Mucosa of stomach (tissue), 1 donor: Measurements from ENCODE around the gene NOX4.
"Not testable (repeated sequence)": the region's sequence is repeated elsewhere in the genome, so short reads cannot be mapped to it uniquely, and the experiment has no call there.

Source experiments
- H3K27me3 ChIP-seq: one replicate; pipeline ENCODE4 v1.7.0; 2013; ENCODE audit warnings: mild to moderate bottlenecking, low read length; ENCODE audit not compliant: control insufficient read depth, insufficient read depth
- H3K36me3 ChIP-seq: one replicate; pipeline ENCODE4 v1.7.0; 2013; ENCODE audit warnings: low read length; ENCODE audit not compliant: control insufficient read depth, insufficient read depth
- H3K4me1 ChIP-seq: one replicate; pipeline ENCODE4 v1.7.0; 2013; ENCODE audit warnings: mild to moderate bottlenecking, low read length; ENCODE audit not compliant: control insufficient read depth, insufficient read depth
- H3K4me3 ChIP-seq: one replicate; pipeline ENCODE4 v1.7.0; 2013; ENCODE audit warnings: low read length
- H3K9ac ChIP-seq: one replicate; pipeline ENCODE4 v1.7.0; 2013; ENCODE audit warnings: mild to moderate bottlenecking, low read length, moderate library complexity
- H3K9me3 ChIP-seq: one replicate; pipeline ENCODE4 v1.7.0; 2013; ENCODE audit warnings: mild to moderate bottlenecking, low read length, moderate library complexity; ENCODE audit not compliant: control insufficient read depth
- donor health status: Pancreatic carcinoma.

NOX4 gene

DNA sequence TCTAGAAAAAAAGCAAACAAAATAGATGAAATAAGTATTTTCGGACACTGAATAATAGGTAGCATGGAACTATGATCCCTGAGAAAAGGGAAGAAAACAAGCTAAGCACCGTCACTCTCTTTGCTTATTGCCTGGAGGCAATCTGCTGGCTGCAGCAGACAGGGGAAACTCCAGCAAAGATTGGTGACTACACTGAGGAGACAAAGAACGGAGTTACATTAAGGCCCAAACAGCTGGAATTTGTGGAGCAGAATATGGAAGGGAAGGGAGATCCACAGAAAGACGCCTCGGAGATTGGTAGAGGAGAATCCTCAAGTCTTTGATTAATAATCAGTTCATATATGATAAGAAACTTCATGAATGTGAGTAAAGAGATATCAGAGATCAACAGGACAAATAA is 163.3 kb downstream of the NOX4 start:
- Histone ChIP-seq H3K9ac (no peak overlapping the region), H3K36me3 (no peaks in the 10 kb centered on the region), H3K27me3 (no peaks in the 10 kb centered on the region), H3K9me3 (no peaks in the 10 kb centered on the region), H3K4me3 (no peak overlapping the region), H3K4me1 (no peaks in the 10 kb centered on the region)

DNA sequence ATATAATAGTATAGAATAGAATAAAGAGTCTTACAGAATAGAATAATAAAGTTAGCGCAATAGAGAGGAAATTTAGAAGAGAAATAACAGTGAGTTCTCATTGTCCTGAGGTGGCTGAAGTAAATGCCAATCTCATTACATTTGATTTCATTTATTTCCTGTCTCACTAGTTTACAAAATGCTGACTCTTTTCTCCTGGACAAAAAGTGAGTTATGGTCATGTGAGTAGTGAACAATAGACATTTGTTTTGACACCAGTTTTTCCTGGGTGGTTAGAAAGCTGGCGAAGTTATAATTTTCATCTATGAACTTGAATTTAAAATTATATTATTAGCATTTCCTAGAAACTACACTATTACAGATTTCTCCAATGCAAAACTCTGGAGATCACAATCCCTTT is 169.8 kb downstream of the NOX4 start:
- H3K4me1 ChIP-seq, result no peaks in the 10 kb centered on the region
- H3K36me3 ChIP-seq, result no peaks in the 10 kb centered on the region
- no peak overlapping the region for H3K9ac ChIP-seq
- H3K9me3 ChIP-seq, result no peaks in the 10 kb centered on the region
- no peaks in the 10 kb centered on the region for H3K27me3 ChIP-seq
- H3K4me3 ChIP-seq, result no peak overlapping the region

DNA sequence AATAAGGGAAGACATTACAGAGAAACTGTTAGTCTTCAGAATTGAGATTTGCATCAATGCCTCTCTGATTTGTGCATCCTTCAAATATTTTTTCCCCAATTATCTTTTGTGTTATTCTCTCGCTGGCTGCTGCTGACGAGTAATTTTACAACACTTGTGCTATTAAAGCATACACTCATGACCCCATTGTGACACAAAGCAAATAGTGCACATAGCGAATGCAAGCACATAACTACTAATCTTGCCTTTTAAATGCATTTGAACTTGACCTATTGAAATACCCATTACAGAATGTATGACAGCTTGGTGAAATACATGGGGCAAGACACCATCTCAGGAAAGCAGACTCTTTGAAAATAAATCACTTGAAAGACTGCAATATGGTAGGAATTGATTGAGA is 180.6 kb downstream of the NOX4 start:
- not testable (repeated sequence) for H3K27me3 ChIP-seq, H3K9ac ChIP-seq, H3K4me3 ChIP-seq, H3K9me3 ChIP-seq, H3K4me1 ChIP-seq, H3K36me3 ChIP-seq

DNA sequence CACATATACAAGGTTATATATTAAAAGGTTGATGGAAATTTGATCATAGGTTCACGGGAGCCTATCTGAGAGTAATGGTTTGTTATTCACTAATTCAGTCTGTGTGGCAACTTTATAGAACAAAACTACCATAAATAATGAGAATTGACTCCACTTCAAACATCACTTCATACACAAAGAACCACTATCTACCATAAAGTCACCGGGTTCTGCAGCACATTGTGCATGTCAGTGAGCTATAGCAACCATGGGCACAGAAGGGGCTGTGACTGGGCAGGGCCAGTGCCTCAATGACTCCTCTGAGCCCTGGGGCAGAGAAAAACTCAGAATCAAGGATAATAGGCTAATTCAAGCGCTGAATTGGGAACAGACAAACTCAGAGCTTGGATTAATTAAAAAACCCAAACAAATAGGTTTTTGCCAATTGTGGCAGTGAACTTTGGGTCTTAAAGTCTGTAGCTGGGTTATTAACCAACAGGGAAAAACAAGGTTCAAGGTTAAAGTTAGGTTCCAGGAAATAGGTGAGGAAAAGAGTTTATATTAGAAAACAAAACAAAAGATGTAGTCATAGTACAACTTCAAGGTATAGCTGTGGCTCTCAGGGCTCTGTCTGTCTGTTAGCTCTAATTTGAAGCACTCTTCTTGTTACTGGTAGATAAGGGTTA is 181.7 kb downstream of the NOX4 start:
- H3K9ac ChIP-seq, H3K27me3 ChIP-seq, H3K36me3 ChIP-seq, H3K9me3 ChIP-seq, H3K4me3 ChIP-seq, H3K4me1 ChIP-seq: not testable (repeated sequence)

DNA sequence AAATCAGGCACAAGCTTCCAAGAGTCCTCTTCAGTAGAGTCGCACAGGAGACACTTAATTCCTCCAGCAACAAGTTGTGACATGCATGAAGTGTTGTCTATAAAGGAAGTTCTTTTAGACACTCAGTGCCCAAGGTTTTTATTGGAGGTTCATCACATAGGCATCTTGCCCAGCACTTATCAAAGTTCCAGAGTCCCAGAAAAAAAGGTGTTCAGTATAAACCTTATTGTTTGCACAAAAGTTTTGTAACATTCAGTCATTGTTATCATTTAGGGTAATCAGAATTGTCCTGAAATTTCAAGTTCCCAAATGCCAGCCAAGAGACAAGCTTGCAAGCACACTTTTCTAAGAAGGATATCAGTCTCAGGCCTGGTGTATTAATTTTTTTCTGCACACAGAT is 182.9 kb downstream of the NOX4 start:
- H3K27me3 ChIP-seq, H3K36me3 ChIP-seq, H3K9ac ChIP-seq, H3K4me1 ChIP-seq, H3K4me3 ChIP-seq, H3K9me3 ChIP-seq: not testable (repeated sequence)

DNA sequence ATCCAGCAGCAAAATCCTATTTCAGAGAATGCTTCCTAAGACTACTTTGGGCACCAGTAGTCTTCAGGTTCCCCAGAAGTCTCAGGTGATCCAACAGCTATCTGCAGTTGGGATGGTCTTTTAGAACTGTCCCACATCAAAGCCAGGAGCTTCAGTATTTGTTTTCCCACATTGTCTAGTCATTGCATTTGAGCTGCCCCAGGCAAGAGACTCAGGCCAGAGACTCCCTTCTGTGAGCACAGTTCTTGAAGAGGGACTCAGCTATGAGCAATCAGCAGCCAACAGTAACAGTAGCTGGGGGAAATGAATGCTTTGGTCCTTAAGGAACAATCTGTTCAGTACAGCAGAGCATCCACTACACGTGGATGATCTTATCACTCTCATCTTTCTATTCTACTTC is 188.1 kb downstream of the NOX4 start:
- H3K9ac ChIP-seq, H3K36me3 ChIP-seq, H3K4me3 ChIP-seq, H3K27me3 ChIP-seq, H3K4me1 ChIP-seq, H3K9me3 ChIP-seq: not testable (repeated sequence)

DNA sequence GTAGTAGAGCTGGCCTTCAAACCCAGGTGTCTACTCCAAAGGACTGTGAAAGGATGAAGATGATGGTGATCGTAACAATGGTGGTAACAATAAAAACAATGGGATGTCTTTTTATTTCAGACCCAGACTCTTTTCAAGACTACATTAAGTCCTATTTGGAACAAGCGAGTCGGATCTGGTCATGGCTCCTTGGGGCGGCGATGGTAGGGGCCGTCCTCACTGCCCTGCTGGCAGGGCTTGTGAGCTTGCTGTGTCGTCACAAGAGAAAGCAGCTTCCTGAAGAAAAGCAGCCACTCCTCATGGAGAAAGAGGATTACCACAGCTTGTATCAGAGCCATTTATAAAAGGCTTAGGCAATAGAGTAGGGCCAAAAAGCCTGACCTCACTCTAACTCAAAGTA is 196.2 kb downstream of the NOX4 start:
- H3K9ac ChIP-seq, H3K9me3 ChIP-seq, H3K4me1 ChIP-seq, H3K36me3 ChIP-seq, H3K27me3 ChIP-seq, H3K4me3 ChIP-seq: not testable (repeated sequence)

DNA sequence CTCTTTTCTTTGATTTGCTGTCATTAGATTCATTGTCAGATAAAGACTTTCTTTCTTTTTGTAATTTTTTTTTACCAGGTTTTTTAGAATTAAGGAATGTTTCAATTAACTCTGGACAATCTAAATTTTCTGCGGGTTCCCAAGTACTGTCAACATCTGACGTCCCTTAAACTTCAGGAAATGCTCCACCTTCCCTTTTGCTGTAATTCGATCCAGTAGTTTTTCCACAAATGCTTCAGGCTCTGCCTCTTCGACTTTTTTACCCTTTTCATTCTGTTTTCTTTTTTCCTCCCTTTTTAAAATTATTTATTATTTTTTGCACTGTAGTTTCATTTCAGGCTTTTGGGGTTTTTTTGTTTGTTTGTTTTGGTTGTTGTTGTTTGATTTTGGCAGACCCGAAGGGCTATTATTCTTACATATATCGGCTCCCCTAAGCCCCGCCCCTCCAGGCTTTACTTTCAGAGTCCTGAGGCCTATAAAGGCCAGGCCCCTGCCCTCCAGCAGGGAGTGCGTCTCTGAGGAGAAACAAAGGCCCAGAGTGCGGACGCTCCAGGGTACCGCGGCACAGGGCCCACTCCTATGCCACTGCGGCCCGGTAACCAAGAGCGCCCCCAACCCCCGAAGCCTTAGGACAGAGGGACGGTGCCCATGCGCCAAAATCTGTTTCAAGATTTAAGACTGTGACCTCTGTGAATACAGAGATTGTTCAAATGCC is 197.1 kb downstream of the NOX4 start:
- Histone ChIP-seq H3K4me1 (no peaks in the 10 kb centered on the region), H3K9ac (no peak overlapping the region), H3K4me3 (no peak overlapping the region)

DNA sequence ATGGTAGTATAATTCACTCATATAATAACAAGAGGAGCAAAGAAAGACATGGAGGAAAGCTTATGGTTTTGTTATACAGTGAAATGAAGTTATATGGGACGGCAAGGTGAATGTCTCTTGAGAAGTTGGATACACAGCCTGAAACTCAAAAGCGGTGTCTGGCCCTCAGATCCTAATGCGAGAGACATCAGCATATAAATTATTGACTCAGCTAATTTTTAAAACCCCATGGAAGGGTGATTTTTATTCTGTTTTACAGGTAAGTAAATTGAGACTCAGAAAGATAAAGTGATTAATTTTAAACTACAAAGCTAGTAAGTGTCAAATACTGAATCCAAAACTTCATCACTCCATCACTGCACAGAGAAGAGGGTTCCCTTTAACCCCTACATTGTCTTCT is 203.2 kb downstream of the NOX4 start:
- not testable (repeated sequence) for H3K4me1 ChIP-seq, H3K9ac ChIP-seq, H3K27me3 ChIP-seq, H3K9me3 ChIP-seq, H3K36me3 ChIP-seq, H3K4me3 ChIP-seq

More for the DNA sequence above, 197.1 kb downstream of the NOX4 start:
- no peaks in the 10 kb centered on the region for H3K27me3 ChIP-seq
- no peaks in the 10 kb centered on the region for H3K36me3 ChIP-seq
- H3K9me3 ChIP-seq, result no peaks in the 10 kb centered on the region

DNA sequence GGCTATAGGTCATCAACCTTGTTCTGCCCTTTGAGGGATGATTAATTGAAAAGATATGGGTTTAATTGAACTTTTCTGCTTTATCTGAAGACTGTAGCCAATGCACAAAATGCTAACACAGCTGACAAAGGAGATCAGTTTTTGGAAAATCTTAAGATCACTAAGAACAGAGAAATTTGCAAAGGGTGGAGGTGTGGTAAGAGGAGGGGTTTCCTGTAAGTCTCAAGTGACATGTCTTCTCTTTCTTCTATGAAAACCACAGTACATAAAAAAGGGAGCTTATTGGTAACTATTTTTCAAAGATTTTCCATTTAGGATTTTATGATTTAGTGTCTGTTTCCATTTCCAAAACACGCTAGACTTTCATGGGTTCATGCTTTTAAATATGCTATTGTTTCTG is 204.6 kb downstream of the NOX4 start:
- H3K36me3 ChIP-seq, H3K4me1 ChIP-seq, H3K4me3 ChIP-seq, H3K27me3 ChIP-seq, H3K9ac ChIP-seq, H3K9me3 ChIP-seq: not testable (repeated sequence)

DNA sequence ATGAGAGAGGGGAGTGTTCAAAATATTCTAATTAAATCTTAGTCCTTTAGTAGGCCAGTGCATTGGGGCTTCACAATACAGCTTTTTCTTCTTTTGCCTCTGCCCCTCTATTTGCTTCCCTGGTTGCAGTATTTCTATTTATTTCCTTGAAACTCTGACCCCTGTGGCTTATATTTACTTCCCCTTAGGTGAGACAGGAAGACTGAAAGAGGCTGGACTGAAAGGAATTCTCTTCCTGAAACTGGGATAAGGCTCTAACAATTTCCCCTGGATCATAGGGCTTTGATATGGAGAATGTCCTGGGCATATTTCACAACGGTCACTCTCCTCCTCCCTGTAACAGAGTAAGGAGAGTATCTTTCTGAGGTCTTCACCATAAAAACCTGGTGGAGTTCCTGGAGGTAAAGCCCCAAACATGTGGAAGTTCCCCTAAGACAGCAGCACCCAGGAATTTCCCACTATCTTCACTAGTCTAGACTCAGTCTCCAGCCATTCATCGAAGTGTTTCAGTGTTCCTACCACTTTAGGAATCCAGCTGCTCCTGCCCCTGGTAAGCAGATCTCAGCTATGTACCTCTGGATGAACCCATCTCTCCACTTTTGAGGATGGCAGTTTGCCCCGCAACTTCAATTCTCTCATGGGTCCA is 210.0 kb downstream of the NOX4 start:
- not testable (repeated sequence) for H3K9ac ChIP-seq, H3K27me3 ChIP-seq, H3K9me3 ChIP-seq, H3K4me3 ChIP-seq, H3K36me3 ChIP-seq, H3K4me1 ChIP-seq

DNA sequence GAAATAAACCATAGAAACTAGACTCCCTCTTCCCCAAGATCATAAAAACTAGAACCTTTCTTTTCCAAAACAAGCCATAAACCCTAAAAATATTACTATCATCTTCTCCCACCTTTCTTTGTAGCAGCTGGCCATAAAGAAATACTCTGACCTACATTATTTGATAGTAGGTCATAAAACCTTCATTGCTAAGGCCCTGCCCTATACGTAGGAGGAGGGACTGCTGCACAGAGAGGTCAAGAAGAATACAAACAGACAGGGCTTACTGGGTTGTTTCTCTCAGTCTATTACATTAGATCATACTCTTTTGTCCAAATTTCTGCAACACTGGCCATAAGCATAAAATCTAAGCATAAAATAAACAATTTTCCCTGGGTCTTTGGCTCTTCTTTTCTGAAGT is 212.0 kb downstream of the NOX4 start:
- H3K9ac ChIP-seq, result no peak overlapping the region
- no peaks in the 10 kb centered on the region for H3K4me1 ChIP-seq
- no peak overlapping the region for H3K4me3 ChIP-seq
- H3K36me3 ChIP-seq, result no peaks in the 10 kb centered on the region
- no peaks in the 10 kb centered on the region for H3K27me3 ChIP-seq
- H3K9me3 ChIP-seq, result no peaks in the 10 kb centered on the region
